ENCODE data around the gene CCDC66. TPM values are rescaled to one million over a fixed set of nuclear protein-coding genes. Genes with fewer than 3 reads are reported as not detected.

The CCDC66 gene
- total and polyA plus RNA-seq, 2 donors (not counting 1 experiment from before 2014, with no cell fraction given): 8.3 to 28.2 TPM

GRCh38 chr3:56629451-56629850 lies 72.5 kb downstream of the CCDC66 start:
- Histone ChIP-seq H3K36me3 (ENCODE audit: control insufficient read depth, insufficient read depth, low read length) (peaks cover 3% of the 10 kb centered on the region), H3K4me1 (ENCODE audit: control insufficient read depth, extremely low read depth, insufficient read depth, low read length) (no peaks in the 10 kb centered on the region), H3K27me3 (ENCODE audit: control insufficient read depth, insufficient read depth, low read length) (no peaks in the 10 kb centered on the region), H3K9me3 (ENCODE audit: control insufficient read depth, insufficient read depth, low read depth, low read length) (no peaks in the 10 kb centered on the region), H3K9ac (ENCODE audit: insufficient read depth, low read length) (no peak overlapping the region), H3K27ac (ENCODE audit: insufficient read depth, low read length) (no peak overlapping the region), H3K4me2 (ENCODE audit: extremely low read depth, insufficient read depth, low read length) (no peak overlapping the region), H3K4me3 (replicated peaks in 1 of 4; ENCODE audit: control extremely low read depth in 1 of 4, insufficient read depth in 1 of 4, low read depth in 3 of 4, low read length in 4 of 4) (no peak overlapping the region), H4K20me1 (ENCODE audit: control insufficient read depth, extremely low read depth, insufficient read depth, low read length) (no peaks in the 10 kb centered on the region), H2AFZ (ENCODE audit: low read length) (no peak overlapping the region), H3K79me2 (ENCODE audit: control insufficient read depth, insufficient read depth, low read length) (no peaks in the 10 kb centered on the region)
- DNase-seq (ENCODE audit: low read depth in 2 of 2): no peak
- TF ChIP-seq CTCF (conservative IDR thresholded peaks at IDR 0.05 in 1 of 2, IDR thresholded peaks at IDR 0.05 in 1 of 2; ENCODE audit: low read depth in 1 of 2, low read length in 2 of 2): no peak
- TF ChIP-seq EZH2 (IDR thresholded peaks at IDR 0.05; ENCODE audit: low read length, missing control alignments): no peak

- Histone ChIP-seq H3K27ac (ENCODE audit: insufficient read depth, low read length) (no peak overlapping the region), H3K4me1 (ENCODE audit: control insufficient read depth, extremely low read depth, insufficient read depth, low read length) (no peaks in the 10 kb centered on the region), H3K9ac (ENCODE audit: insufficient read depth, low read length) (no peak overlapping the region), H2AFZ (ENCODE audit: low read length) (no peak overlapping the region), H4K20me1 (ENCODE audit: control insufficient read depth, extremely low read depth, insufficient read depth, low read length) (no peaks in the 10 kb centered on the region), H3K4me3 (replicated peaks in 1 of 4; ENCODE audit: control extremely low read depth in 1 of 4, insufficient read depth in 1 of 4, low read depth in 3 of 4, low read length in 4 of 4) (no peak overlapping the region), H3K27me3 (ENCODE audit: control insufficient read depth, insufficient read depth, low read length) (no peaks in the 10 kb centered on the region), H3K9me3 (ENCODE audit: control insufficient read depth, insufficient read depth, low read depth, low read length) (no peaks in the 10 kb centered on the region), H3K79me2 (ENCODE audit: control insufficient read depth, insufficient read depth, low read length) (no peaks in the 10 kb centered on the region), H3K4me2 (ENCODE audit: extremely low read depth, insufficient read depth, low read length) (no peak overlapping the region), H3K36me3 (ENCODE audit: control insufficient read depth, insufficient read depth, low read length) (peaks cover 3% of the 10 kb centered on the region)
- TF ChIP-seq CTCF (conservative IDR thresholded peaks at IDR 0.05 in 1 of 2, IDR thresholded peaks at IDR 0.05 in 1 of 2; ENCODE audit: low read depth in 1 of 2, low read length in 2 of 2) (no peak), EZH2 (IDR thresholded peaks at IDR 0.05; ENCODE audit: low read length, missing control alignments) (no peak)
- DNase-seq (ENCODE audit: low read depth in 2 of 2): peak in 1 of 2 donors; percentile 29
Observed at GRCh38 chr3:56630966-56631365, 74.0 kb downstream of the CCDC66 start.

- Histone ChIP-seq H3K4me3 (replicated peaks in 1 of 4; ENCODE audit: control extremely low read depth in 1 of 4, insufficient read depth in 1 of 4, low read depth in 3 of 4, low read length in 4 of 4) (no peak overlapping the region), H3K36me3 (ENCODE audit: control insufficient read depth, insufficient read depth, low read length) (peaks cover 3% of the 10 kb centered on the region), H3K4me2 (ENCODE audit: extremely low read depth, insufficient read depth, low read length) (no peak overlapping the region), H4K20me1 (ENCODE audit: control insufficient read depth, extremely low read depth, insufficient read depth, low read length) (no peaks in the 10 kb centered on the region), H3K79me2 (ENCODE audit: control insufficient read depth, insufficient read depth, low read length) (no peaks in the 10 kb centered on the region), H3K9me3 (ENCODE audit: control insufficient read depth, insufficient read depth, low read depth, low read length) (no peaks in the 10 kb centered on the region), H2AFZ (ENCODE audit: low read length) (no peak overlapping the region), H3K27ac (ENCODE audit: insufficient read depth, low read length) (no peak overlapping the region), H3K4me1 (ENCODE audit: control insufficient read depth, extremely low read depth, insufficient read depth, low read length) (no peaks in the 10 kb centered on the region), H3K27me3 (ENCODE audit: control insufficient read depth, insufficient read depth, low read length) (no peaks in the 10 kb centered on the region), H3K9ac (ENCODE audit: insufficient read depth, low read length) (no peak overlapping the region)
- TF ChIP-seq EZH2 (IDR thresholded peaks at IDR 0.05; ENCODE audit: low read length, missing control alignments) (no peak), CTCF (conservative IDR thresholded peaks at IDR 0.05 in 1 of 2, IDR thresholded peaks at IDR 0.05 in 1 of 2; ENCODE audit: low read depth in 1 of 2, low read length in 2 of 2) (no peak)
- no peak for DNase-seq (ENCODE audit: low read depth in 2 of 2)
Observed at GRCh38 chr3:56633181-56633580, 76.2 kb downstream of the CCDC66 start.

Data from fibroblast of lung (primary cell).